ENCODE results near the gene OR4D11. TPM values are rescaled to one million over a fixed set of nuclear protein-coding genes. Genes with fewer than 3 reads are reported as not detected.

The OR4D11 gene
- total RNA-seq, 1 experiment from 2014 or later: not detected

DNA sequence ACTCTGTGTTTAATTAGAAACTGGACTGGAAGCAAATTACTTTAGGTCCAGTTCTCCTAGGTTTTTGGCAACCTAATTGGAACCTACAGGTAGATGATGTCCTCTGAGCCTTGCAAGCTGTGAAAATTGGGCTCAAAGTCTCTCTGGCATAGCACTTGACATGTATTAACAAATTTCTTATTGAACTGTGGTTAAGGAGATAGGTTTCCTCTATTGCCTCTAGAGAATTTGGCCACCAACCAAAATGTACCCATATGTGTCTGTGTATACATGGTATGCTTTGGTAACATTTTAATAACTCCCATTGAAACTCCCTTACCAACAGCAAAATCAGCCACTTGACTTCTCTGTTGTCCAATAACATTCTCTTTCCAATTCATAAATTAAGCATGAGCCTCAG, 30.4 kb upstream of the OR4D11 start, which contains the start of gene OR4D10:
Gene OR4D10 (plus strand): TSS at position 301 of the 400 bp plus-strand sequence. CDS start 4,115 bp downstream, outside the sequence.
- Mint-ChIP-seq H3K27ac (no peak within 1 kb of the TSS), H3K4me3 (no peak within 1 kb of the TSS), H3K9me3 (no peaks in the 10 kb centered on the region), H3K36me3 (ENCODE audit: insufficient read depth in 1 of 3, low read depth in 3 of 3) (no peaks in the 10 kb centered on the region), H3K4me1 (no peaks in the 10 kb centered on the region), H3K27me3 (ENCODE audit: low read depth) (peaks cover 2% of the 10 kb centered on the region; the same call in 1 of the 2 replicates)
- Histone ChIP-seq H3K79me1 (ENCODE audit: insufficient read depth, low read depth, low read length, poor library complexity, severe bottlenecking) (no peaks in the 10 kb centered on the region), H2BK12ac (ENCODE audit: insufficient read length, low read depth, low read length) (no peak within 1 kb of the TSS), H3K79me2 (ENCODE audit: insufficient read depth, low read length) (no peaks in the 10 kb centered on the region), H2BK5ac (ENCODE audit: insufficient read length, low read length) (no peak within 1 kb of the TSS), H2AK5ac (ENCODE audit: insufficient read length, low read length) (no peak within 1 kb of the TSS), H3K4me2 (ENCODE audit: insufficient read depth, insufficient read length, low read length) (no peak within 1 kb of the TSS), H3K56ac (ENCODE audit: insufficient read length, low read depth, low read length) (no peak within 1 kb of the TSS), H3K4ac (ENCODE audit: low read depth, low read length) (no peak within 1 kb of the TSS), H3K23me2 (ENCODE audit: insufficient read length, low read depth, low read length, poor library complexity, severe bottlenecking) (no peaks in the 10 kb centered on the region), H3K14ac (ENCODE audit: insufficient read depth, low read length) (no peak within 1 kb of the TSS), H3K27me3 (ENCODE audit: insufficient read depth, low read length) (no peaks in the 10 kb centered on the region), H3K18ac (ENCODE audit: insufficient read length, low read depth, low read length) (no peak within 1 kb of the TSS), H4K20me1 (ENCODE audit: control insufficient read depth, insufficient read depth, insufficient read length) (no peaks in the 10 kb centered on the region), H4K91ac (ENCODE audit: insufficient read length, low read depth, low read length) (no peak within 1 kb of the TSS), H3K23ac (ENCODE audit: insufficient read length, low read depth, low read length) (no peak within 1 kb of the TSS), H3K27ac (ENCODE audit: insufficient read length, low read depth, low read length) (no peak within 1 kb of the TSS), H3K9ac (ENCODE audit: extremely low read depth, insufficient read length, low read length) (no peak within 1 kb of the TSS), H4K8ac (replicated peaks; ENCODE audit: insufficient read length, low read depth, low read length) (no peak within 1 kb of the TSS), H2AFZ (ENCODE audit: low read length) (no peak within 1 kb of the TSS), H2BK15ac (ENCODE audit: low read depth, low read length) (no peak within 1 kb of the TSS), H3T11ph (ENCODE audit: low read length) (no peak within 1 kb of the TSS), H2BK20ac (ENCODE audit: low read depth, low read length, poor library complexity, severe bottlenecking) (no peak within 1 kb of the TSS), H3K9me3 (ENCODE audit: control insufficient read depth, low read depth, low read length) (no peaks in the 10 kb centered on the region), H3K4me1 (ENCODE audit: insufficient read depth, low read length) (no peaks in the 10 kb centered on the region), H4K5ac (ENCODE audit: insufficient read length, low read depth, low read length) (no peak within 1 kb of the TSS), H2BK120ac (ENCODE audit: low read depth, low read length, poor library complexity, severe bottlenecking) (no peak within 1 kb of the TSS)
- TF ChIP-seq, protein P1, sequence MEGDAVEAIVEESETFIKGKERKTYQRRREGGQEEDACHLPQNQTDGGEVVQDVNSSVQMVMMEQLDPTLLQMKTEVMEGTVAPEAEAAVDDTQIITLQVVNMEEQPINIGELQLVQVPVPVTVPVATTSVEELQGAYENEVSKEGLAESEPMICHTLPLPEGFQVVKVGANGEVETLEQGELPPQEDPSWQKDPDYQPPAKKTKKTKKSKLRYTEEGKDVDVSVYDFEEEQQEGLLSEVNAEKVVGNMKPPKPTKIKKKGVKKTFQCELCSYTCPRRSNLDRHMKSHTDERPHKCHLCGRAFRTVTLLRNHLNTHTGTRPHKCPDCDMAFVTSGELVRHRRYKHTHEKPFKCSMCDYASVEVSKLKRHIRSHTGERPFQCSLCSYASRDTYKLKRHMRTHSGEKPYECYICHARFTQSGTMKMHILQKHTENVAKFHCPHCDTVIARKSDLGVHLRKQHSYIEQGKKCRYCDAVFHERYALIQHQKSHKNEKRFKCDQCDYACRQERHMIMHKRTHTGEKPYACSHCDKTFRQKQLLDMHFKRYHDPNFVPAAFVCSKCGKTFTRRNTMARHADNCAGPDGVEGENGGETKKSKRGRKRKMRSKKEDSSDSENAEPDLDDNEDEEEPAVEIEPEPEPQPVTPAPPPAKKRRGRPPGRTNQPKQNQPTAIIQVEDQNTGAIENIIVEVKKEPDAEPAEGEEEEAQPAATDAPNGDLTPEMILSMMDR (conservative IDR thresholded peaks at IDR 0.05): no peak
- no peak for DNase-seq
